OCI-LY7 (cell line): ENCODE results near the gene RGS7BP. TPM values are rescaled to one million over a fixed set of nuclear protein-coding genes. Genes with fewer than 3 reads are reported as not detected.

Experiments
- BruUV-seq: library from RNA; stranded (reverse); fragments of 400-500 nt; replicated peaks from 2 replicates; lab custom pipeline; 2021; lab: Mats Ljungman, UMichigan
- CTCF ChIA-PET: fragments of 300-600 bp; sonication (Branson Sonifier 250); formaldehyde crosslinking; loops from one replicate; lab custom pipeline; 2022; ENCODE audit warnings: antibody characterized with exemption; ENCODE audit not compliant: unreplicated experiment; lab: Charles Lee
- POLR2A ChIA-PET: fragments of 300-600 bp; sonication (Branson Sonifier 250); formaldehyde crosslinking; loops from one replicate; lab custom pipeline; 2022; ENCODE audit warnings: antibody characterized with exemption; lab: Charles Lee
- DNase-seq: peaks from one replicate; pipeline ENCODE4 v3.0.0-alpha.2; 2015; ENCODE audit warnings: low spot score
- H2AFZ ChIP-seq: fragments of 200-600 bp; sonication (generic), shearing (Covaris generic); 2 replicates; pipeline ENCODE4 v1.6.1; 2014; ENCODE audit warnings: mild to moderate bottlenecking, antibody characterized with exemption, low read length, moderate library complexity
- H3K27ac ChIP-seq: fragments of 200-600 bp; sonication (generic); 2 replicates; pipeline ENCODE4 v1.5.1; 2014; ENCODE audit warnings: mixed run types, low read depth, mild to moderate bottlenecking, moderate library complexity, low read length, inconsistent platforms; ENCODE audit not compliant: poor library complexity, severe bottlenecking
- H3K36me3 ChIP-seq: fragments of 200-600 bp; sonication (generic); 2 replicates; pipeline ENCODE4 v1.6.1; 2014; ENCODE audit warnings: mild to moderate bottlenecking, antibody characterized with exemption, low read length, moderate library complexity, mixed read lengths; ENCODE audit not compliant: insufficient read depth
- H3K4me1 ChIP-seq: fragments of 200-600 bp; sonication (generic); 2 replicates; pipeline ENCODE4 v1.5.1; 2014; ENCODE audit warnings: mild to moderate bottlenecking, low read length; ENCODE audit not compliant: insufficient read depth, poor library complexity, severe bottlenecking
- H3K4me2 ChIP-seq: fragments of 200-600 bp; sonication (generic); 2 replicates; pipeline ENCODE4 v1.6.1; 2014; ENCODE audit warnings: mild to moderate bottlenecking, low read length
- H3K4me3 ChIP-seq: fragments of 200-600 bp; sonication (generic); 2 replicates; pipeline ENCODE4 v1.5.1; 2014; ENCODE audit warnings: mild to moderate bottlenecking, low read depth, low read length; ENCODE audit not compliant: poor library complexity, severe bottlenecking
- H3K79me2 ChIP-seq: fragments of 200-600 bp; sonication (generic); 2 replicates; pipeline ENCODE4 v1.6.1; 2016; ENCODE audit warnings: low read depth, mild to moderate bottlenecking, low read length, moderate library complexity, mixed read lengths; ENCODE audit not compliant: insufficient read depth
- H3K9me2 ChIP-seq: fragments of 200-600 bp; sonication (generic); 2 replicates; pipeline ENCODE4 v1.6.1; 2016; ENCODE audit warnings: mild to moderate bottlenecking, low read length, mixed read lengths; ENCODE audit not compliant: insufficient read depth
- H3K9me3 ChIP-seq: fragments of 200-600 bp; sonication (generic); 2 replicates; pipeline ENCODE4 v1.6.1; 2014; ENCODE audit warnings: mild to moderate bottlenecking, mixed run types, low read length, mixed read lengths
- H4K20me1 ChIP-seq: fragments of 200-600 bp; sonication (generic); 2 replicates; pipeline ENCODE4 v1.6.1; 2014; ENCODE audit warnings: mild to moderate bottlenecking, antibody characterized with exemption, low read length, moderate library complexity, mixed read lengths; ENCODE audit not compliant: insufficient read depth
- EZH2phosphoT487 ChIP-seq: fragments of 200-600 bp; sonication (generic); IDR thresholded peaks from 2 replicates; pipeline ENCODE4 v1.6.1; 2018; ENCODE audit warnings: low read depth, borderline replicate concordance, mild to moderate bottlenecking, mixed run types, antibody characterized with exemption, low read length, moderate library complexity, mixed read lengths
- intact Hi-C: fragments of 100-400 bp; cut with micrococcal nuclease; formaldehyde crosslinking; loops from one replicate; pipeline ENCODE4 v1.10.0; 2022; ENCODE audit not compliant: unreplicated experiment
- total RNA-seq, 2 experiments: library from RNA; depleted of rRNA in 1 of 2; stranded (reverse); fragments of >200 nt in 1 of 2; shearing (Covaris generic) in 1 of 2; gene quantifications; 2 replicates each; pipeline ENCODE4 v1.2.3, GENCODE V29; 2014 to 2022
- TF ChIP-seq, protein P1 (sequence below): fragments of 200-600 bp; sonication (generic); conservative IDR thresholded peaks from 2 replicates; pipeline ENCODE4 v1.5.1; 2014; ENCODE audit warnings: mild to moderate bottlenecking, antibody characterized with exemption, low read length, moderate library complexity, mixed read lengths

RGS7BP gene
- total RNA-seq, 2 experiments from 2014 or later = not detected

DNA sequence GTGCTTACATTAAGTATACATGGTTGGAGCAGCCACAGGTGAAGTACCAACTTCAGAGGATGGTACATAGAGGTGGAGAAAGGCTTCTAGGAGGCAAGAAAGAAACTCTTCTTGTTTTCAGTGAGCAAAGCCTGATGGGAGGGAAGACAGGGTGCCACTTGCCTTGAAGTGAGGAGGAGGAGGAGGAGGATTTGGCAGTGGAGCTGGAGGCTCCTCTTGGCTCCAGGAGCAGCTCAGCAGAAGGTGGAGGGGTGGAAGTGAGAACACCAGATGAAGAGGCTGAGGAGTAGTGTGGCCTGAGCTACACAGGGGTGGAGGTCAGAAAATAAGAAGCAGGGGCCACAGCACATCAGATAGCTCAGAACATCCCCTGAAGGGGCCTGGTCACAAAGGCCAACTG, 93.4 kb downstream of the RGS7BP start:
- DNase-seq = no peak
- Histone ChIP-seq H3K4me1 (no peaks in the 10 kb centered on the region), H3K9me2 (no peaks in the 10 kb centered on the region), H3K27ac (no peak overlapping the region), H3K9me3 (no peaks in the 10 kb centered on the region), H3K79me2 (no peaks in the 10 kb centered on the region), H3K4me3 (no peak overlapping the region), H3K36me3 (no peaks in the 10 kb centered on the region), H4K20me1 (no peaks in the 10 kb centered on the region), H2AFZ (no peak overlapping the region), H3K4me2 (no peak overlapping the region)
- ChIA-PET CTCF (no interaction called here), POLR2A (no interaction called here)
- intact Hi-C loops = no loop called here
- no TSS peak for BruUV-seq
- TF ChIP-seq, protein P1, sequence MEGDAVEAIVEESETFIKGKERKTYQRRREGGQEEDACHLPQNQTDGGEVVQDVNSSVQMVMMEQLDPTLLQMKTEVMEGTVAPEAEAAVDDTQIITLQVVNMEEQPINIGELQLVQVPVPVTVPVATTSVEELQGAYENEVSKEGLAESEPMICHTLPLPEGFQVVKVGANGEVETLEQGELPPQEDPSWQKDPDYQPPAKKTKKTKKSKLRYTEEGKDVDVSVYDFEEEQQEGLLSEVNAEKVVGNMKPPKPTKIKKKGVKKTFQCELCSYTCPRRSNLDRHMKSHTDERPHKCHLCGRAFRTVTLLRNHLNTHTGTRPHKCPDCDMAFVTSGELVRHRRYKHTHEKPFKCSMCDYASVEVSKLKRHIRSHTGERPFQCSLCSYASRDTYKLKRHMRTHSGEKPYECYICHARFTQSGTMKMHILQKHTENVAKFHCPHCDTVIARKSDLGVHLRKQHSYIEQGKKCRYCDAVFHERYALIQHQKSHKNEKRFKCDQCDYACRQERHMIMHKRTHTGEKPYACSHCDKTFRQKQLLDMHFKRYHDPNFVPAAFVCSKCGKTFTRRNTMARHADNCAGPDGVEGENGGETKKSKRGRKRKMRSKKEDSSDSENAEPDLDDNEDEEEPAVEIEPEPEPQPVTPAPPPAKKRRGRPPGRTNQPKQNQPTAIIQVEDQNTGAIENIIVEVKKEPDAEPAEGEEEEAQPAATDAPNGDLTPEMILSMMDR = no peak
- TF ChIP-seq EZH2phosphoT487 = no peak

DNA sequence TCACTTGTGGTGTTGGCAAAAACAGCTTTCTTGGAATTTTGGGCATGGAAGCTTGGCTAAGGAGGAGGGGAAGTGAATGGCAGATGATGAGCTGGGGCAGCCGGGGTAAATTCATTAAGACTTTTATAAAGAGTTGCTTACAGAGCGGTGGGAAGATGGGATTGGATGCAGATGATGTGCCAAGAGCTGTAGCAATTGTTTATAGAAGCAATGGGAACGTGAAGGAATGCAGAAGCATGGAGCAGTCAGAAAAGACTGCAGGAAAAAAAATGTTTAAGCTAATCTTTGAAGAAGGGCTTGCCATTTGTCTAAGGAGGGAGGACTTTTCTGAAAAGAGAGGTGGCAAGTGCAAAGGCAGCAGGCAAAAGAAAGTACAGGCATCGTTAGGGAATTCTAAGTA, 97.9 kb downstream of the RGS7BP start:
- no peak overlapping the region for H3K4me3 ChIP-seq
- no peak for DNase-seq
- no peak overlapping the region for H2AFZ ChIP-seq
- H3K4me2 ChIP-seq = no peak overlapping the region
- no peaks in the 10 kb centered on the region for H3K9me2 ChIP-seq
- no peak overlapping the region for H3K27ac ChIP-seq
- CTCF ChIA-PET = no interaction called here
- POLR2A ChIA-PET = no interaction called here
- TF ChIP-seq, protein P1 = no peak
- no peak for TF ChIP-seq EZH2phosphoT487
- no TSS peak for BruUV-seq
- no peaks in the 10 kb centered on the region for H3K36me3 ChIP-seq
- no peaks in the 10 kb centered on the region for H3K79me2 ChIP-seq
- H3K9me3 ChIP-seq = no peaks in the 10 kb centered on the region
- no peaks in the 10 kb centered on the region for H4K20me1 ChIP-seq
- no peaks in the 10 kb centered on the region for H3K4me1 ChIP-seq
- intact Hi-C loops = no loop called here

DNA sequence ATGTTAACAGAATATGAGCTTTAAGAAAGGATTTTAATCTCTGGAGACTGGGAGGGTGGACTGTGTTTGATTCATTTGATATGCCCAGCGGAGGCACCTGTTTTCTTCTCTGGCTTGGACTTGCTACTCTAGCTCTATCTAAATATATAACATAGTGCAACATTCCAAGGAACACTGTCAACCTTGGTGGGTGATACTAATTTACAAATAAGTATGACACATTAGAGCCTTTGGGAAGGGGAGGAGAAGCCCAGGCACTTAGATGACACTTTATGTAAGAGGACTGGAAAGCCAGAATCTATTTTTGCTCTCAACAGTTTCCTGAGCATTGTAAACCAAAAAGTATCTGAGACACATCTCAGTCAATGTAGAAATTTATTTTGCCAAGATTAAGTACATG, 101.1 kb downstream of the RGS7BP start:
- POLR2A ChIA-PET = interaction anchor here (0.7 kb wide), 1 partner anchor 1043 kb away, joined by 4 read pairs; no protein-coding TSS in a partner anchor
- BruUV-seq = no TSS peak
- no peak overlapping the region for H3K4me2 ChIP-seq
- no peak overlapping the region for H2AFZ ChIP-seq
- no peaks in the 10 kb centered on the region for H3K36me3 ChIP-seq
- H4K20me1 ChIP-seq = no peaks in the 10 kb centered on the region
- H3K4me3 ChIP-seq = no peak overlapping the region
- H3K9me2 ChIP-seq = no peaks in the 10 kb centered on the region
- H3K4me1 ChIP-seq = no peaks in the 10 kb centered on the region
- no peaks in the 10 kb centered on the region for H3K79me2 ChIP-seq
- no peak for TF ChIP-seq EZH2phosphoT487
- TF ChIP-seq, protein P1 = no peak
- no peak overlapping the region for H3K27ac ChIP-seq
- intact Hi-C loops = no loop called here
- CTCF ChIA-PET = no interaction called here
- DNase-seq = no peak
- no peaks in the 10 kb centered on the region for H3K9me3 ChIP-seq
